ENCODE data around the gene DCP2. TPM values are rescaled to one million over a fixed set of nuclear protein-coding genes. Genes with fewer than 3 reads are reported as not detected.
A peak's percentile ranks its signal among the peaks of the same experiment; 100 is the strongest.

DCP2 gene
- total RNA-seq, 1 experiment from 2014 or later, result 176 TPM

- no peaks in the 10 kb centered on the region for H3K27me3 ChIP-seq (ENCODE audit: insufficient read depth, low read length)
- H3K79me1 ChIP-seq (ENCODE audit: insufficient read depth, low read depth, low read length, poor library complexity, severe bottlenecking), result no peaks in the 10 kb centered on the region
- H4K20me1 ChIP-seq (ENCODE audit: control insufficient read depth, insufficient read depth, insufficient read length), result no peaks in the 10 kb centered on the region
- Mint-ChIP-seq H3K9me3 (no peaks in the 10 kb centered on the region), H3K4me3 (no peak overlapping the region), H3K27me3 (ENCODE audit: low read depth) (no peaks in the 10 kb centered on the region), H3K27ac (peak overlapping the region in 2 of 3 experiments; percentile 30 to 49; a peak in 4 of 7 replicates), H3K4me1 (peaks cover 13 to 21% of the 10 kb centered on the region in 2 experiments), H3K36me3 (ENCODE audit: insufficient read depth in 1 of 3, low read depth in 3 of 3) (peaks cover 0 to 6% (median 0%) of the 10 kb centered on the region in 3 experiments; a peak in 3 of 7 replicates)
- H3K9me3 ChIP-seq (ENCODE audit: control insufficient read depth, low read depth, low read length), result no peaks in the 10 kb centered on the region
- H3K14ac ChIP-seq (ENCODE audit: insufficient read depth, low read length), result no peak overlapping the region
- no peak overlapping the region for H4K5ac ChIP-seq (ENCODE audit: insufficient read length, low read depth, low read length)
- no peak overlapping the region for H3K56ac ChIP-seq (ENCODE audit: insufficient read length, low read depth, low read length)
- H2BK120ac ChIP-seq (ENCODE audit: low read depth, low read length, poor library complexity, severe bottlenecking), result no peak overlapping the region
- no peak overlapping the region for H2BK15ac ChIP-seq (ENCODE audit: low read depth, low read length)
- peak; percentile 13 for DNase-seq
- no peak for TF ChIP-seq CTCF (conservative IDR thresholded peaks at IDR 0.05)
- no peak overlapping the region for H4K91ac ChIP-seq (ENCODE audit: insufficient read length, low read depth, low read length)
- no peak overlapping the region for H3K4me2 ChIP-seq (ENCODE audit: insufficient read depth, insufficient read length, low read length)
- no peaks in the 10 kb centered on the region for H3K79me2 ChIP-seq (ENCODE audit: insufficient read depth, low read length)
- no peak overlapping the region for H4K8ac ChIP-seq (replicated peaks; ENCODE audit: insufficient read length, low read depth, low read length)
- H3K23me2 ChIP-seq (ENCODE audit: insufficient read length, low read depth, low read length, poor library complexity, severe bottlenecking), result no peaks in the 10 kb centered on the region
- H2AFZ ChIP-seq (ENCODE audit: low read length), result no peak overlapping the region
- no peak overlapping the region for H3K18ac ChIP-seq (ENCODE audit: insufficient read length, low read depth, low read length)
- no peak overlapping the region for H2BK12ac ChIP-seq (ENCODE audit: insufficient read length, low read depth, low read length)
- no peak overlapping the region for H3K9ac ChIP-seq (ENCODE audit: extremely low read depth, insufficient read length, low read length)
- no peak overlapping the region for H3T11ph ChIP-seq (ENCODE audit: low read length)
- H3K27ac ChIP-seq (ENCODE audit: insufficient read length, low read depth, low read length), result no peak overlapping the region
- no peak overlapping the region for H3K23ac ChIP-seq (ENCODE audit: insufficient read length, low read depth, low read length)
- no peak overlapping the region for H2BK5ac ChIP-seq (ENCODE audit: insufficient read length, low read length)
- no peak overlapping the region for H2AK5ac ChIP-seq (ENCODE audit: insufficient read length, low read length)
- no peak overlapping the region for H3K4ac ChIP-seq (ENCODE audit: low read depth, low read length)
- no peaks in the 10 kb centered on the region; the same call in 1 of the 2 replicates for H3K4me1 ChIP-seq (ENCODE audit: insufficient read depth, low read length)
- no peak overlapping the region for H2BK20ac ChIP-seq (ENCODE audit: low read depth, low read length, poor library complexity, severe bottlenecking)
- WGBS (ENCODE audit: extremely low coverage, insufficient read length, low lambda C conversion rate), result no CpG with 5 or more reads among the region's 5 CpGs
These were observed 80.4 kb downstream of the DCP2 start for GRCh38 chr5:113056988-113057387.

Measured in H9 (cell line).